ENCODE data around the gene CNTN5.

Gene CNTN5

GRCh38 chr11:100105982-100106358 is 1085.2 kb downstream of the CNTN5 start:
- no peak for DNase-seq

GRCh38 chr11:100119176-100119575 is 1098.4 kb downstream of the CNTN5 start:
- DNase-seq: no peak

DNA sequence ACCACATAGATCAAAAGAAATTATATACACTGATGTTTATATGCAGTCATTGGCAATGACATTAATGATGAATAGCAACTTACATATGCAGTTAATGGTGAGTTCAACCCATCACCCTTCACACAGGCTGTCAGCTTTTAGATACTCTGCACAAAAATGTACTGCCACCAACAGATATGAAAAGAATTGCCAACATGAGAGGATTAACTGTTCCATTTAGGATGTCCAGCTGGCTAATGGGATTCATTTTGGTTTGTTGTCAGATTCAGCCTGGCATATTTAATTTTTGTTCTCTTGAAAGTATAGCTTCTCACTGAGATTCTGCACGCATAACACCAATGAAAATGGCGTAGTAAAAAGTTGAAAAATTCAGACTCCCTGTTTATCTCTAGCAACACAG is 1112.4 kb downstream of the CNTN5 start:
- DNase-seq: no peak

- no peak for DNase-seq
These were observed 1120.5 kb downstream of the CNTN5 start for GRCh38 chr11:100141201-100141600.

DNA sequence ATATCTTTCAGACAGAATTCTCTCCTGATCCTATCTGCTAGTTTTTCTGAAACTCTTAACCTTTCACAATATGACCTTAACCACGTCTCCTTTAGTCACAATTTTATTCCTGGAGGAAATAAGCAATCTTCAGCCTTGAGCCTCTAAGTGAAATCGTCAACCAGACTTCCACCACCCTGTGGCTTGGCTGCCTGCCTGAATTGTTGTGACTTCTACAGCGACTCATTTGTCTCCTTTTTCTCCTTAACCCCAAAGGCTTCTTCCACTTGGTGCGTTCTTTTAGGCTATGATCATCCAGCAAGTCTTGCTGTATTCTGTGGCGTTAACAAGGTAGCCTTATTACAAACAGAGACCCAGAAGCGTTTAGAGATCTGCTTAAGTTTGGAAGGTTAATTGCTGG is 1131.2 kb downstream of the CNTN5 start:
- no peak for DNase-seq

DNA sequence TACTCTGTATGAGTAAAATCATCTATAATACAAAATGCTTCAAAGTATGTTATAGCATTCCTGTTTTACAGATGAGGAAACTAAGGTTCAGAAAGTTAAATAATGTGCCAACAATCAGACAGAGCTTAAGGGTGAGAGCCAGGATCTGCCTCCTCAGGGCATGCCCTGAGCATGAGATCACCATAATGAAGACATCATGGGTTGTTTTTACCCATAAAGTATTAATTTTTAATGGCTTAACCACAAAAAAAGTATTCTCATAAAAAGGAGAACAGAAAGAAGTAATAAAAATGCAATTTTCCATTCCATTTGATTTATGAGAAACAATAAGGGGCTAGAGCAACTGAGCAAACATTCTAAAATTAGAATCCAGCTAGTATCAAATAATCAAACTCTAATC is 1132.0 kb downstream of the CNTN5 start:
- no peak for DNase-seq

GRCh38 chr11:100163471-100163870 is 1142.7 kb downstream of the CNTN5 start:
- DNase-seq: no peak

- no peak for DNase-seq
These were observed 1154.1 kb downstream of the CNTN5 start for GRCh38 chr11:100174881-100175280.

DNA sequence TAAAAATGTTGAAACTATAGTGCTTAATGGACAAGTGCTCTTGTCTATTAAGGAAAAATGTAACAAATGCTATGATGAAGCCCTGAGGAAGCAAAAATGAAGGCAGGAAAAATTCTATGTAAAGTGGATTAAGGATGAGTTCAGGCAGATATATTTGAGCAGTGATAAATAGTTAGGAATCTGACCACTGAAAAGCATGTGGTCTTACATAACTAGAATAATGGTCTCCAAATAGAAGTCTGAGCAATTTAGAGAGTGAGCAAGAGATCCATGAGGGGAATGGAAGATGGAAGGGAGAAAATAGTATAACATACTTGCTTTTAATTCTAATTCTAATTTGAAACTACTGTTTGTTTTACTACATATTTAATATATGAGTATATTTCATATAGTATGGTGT is 1155.7 kb downstream of the CNTN5 start:
- no peak for DNase-seq

DNA sequence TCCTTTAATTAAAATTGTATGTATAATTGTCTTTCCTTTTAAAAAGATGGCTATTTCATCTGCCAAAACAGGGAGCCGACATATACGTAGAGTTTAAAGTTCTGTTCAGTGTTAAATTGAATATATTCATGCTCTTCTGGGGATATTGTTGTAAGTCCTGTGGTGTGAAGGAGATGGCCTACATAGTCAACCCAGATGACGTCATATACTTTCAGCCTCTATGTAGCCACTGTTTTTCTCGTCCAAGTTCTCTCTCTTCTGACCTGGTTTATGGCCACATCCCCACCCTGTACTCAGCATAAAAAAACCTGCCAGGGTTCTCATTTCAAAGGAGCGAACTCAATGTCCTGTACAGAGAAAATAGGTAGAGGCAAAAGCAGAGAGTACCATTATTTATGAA is 1156.9 kb downstream of the CNTN5 start:
- DNase-seq: no peak

DNA sequence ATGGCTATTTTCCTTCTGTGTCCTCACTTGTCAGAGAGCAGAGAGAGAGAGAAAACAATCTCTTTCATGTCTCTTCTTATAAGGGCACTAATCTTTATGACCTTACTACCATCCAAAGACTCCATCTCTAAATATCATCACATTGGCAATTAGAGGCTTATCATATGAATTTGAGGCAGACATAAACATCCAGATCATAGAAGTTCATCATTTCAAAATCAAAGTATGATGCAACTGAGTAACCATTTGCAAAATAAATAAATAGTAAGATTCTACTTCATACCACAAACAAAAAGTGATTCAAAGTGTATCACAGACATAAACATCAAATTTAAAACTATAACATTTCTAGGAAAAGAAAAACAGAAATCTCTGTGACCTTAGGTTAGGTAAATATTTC is 1161.6 kb downstream of the CNTN5 start:
- no peak for DNase-seq

DNA sequence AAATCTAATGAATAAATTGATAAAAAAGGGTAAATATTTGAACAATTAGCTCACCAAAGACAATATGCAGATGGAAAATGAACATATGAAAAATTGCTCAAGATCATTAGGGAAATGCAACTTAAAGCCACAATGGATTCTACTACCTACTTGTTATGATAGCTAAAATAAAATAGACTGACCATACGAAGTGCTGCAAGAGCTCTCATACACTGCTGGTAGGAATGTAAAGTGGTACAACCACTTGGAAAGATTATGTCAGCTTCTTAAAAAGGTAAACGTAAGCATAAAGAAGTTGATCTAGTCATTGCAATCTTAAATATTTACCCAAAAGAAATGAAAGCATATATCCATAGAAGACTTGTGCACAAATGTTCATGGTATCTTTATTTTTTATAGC is 1162.2 kb downstream of the CNTN5 start:
- DNase-seq: no peak

- no peak for DNase-seq
These were observed 1164.8 kb downstream of the CNTN5 start for GRCh38 chr11:100185588-100185987.

DNA sequence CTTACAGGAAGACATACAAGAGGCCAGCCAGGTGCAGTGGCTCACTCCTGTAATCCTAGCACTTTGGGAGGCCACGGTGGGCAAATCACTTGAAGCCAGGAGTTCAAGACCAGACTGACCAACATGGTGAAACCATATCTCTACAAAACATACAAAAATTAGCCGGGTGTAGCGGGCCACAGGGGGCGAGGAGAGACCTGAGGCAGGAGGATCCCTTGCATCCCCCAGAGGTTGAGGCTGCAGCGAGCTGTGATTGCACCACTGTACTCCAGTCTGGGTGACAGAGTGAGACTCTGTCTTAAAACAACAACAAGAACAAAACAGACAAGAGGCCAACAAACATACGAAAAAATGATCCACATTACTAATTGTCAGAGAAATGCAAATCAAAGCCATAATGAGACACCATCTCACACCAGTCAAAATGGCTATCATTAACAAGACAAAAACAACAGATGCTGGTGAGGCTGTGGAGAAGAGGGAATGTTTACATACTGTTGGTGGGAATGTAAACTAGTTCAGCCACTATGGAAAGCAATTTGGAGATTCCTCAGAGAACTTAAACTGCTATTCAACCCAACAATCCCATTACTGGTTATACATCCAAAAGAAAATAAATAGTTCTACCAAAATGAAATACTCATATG is 1167.5 kb downstream of the CNTN5 start:
- no peak for DNase-seq

- no peak for DNase-seq
These were observed 1169.6 kb downstream of the CNTN5 start for GRCh38 chr11:100190395-100190794.

GRCh38 chr11:100192181-100192580 is 1171.4 kb downstream of the CNTN5 start:
- no peak for DNase-seq

GRCh38 chr11:100203789-100204188 is 1183.0 kb downstream of the CNTN5 start:
- no peak for DNase-seq

DNA sequence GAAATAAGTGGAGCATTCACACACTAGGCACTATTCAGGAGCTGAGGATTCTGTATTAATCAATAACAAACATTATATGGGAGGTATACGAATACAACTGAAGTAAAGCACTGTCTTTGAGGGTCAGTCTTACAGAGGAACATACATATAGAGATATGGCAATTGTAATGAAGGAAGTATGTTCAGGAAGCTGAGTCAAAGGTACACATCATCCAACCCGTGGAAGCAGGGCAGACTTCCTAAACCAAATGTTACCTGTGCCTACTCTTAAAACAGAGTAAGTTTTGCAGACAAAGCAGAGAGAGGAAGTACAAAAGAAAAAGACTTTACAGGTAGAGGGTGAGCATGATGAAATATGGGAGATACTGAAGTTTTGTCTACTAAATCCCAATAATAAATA is 1185.2 kb downstream of the CNTN5 start:
- DNase-seq: no peak

- no peak for DNase-seq
These were observed 1187.5 kb downstream of the CNTN5 start for GRCh38 chr11:100208207-100208606.

DNA sequence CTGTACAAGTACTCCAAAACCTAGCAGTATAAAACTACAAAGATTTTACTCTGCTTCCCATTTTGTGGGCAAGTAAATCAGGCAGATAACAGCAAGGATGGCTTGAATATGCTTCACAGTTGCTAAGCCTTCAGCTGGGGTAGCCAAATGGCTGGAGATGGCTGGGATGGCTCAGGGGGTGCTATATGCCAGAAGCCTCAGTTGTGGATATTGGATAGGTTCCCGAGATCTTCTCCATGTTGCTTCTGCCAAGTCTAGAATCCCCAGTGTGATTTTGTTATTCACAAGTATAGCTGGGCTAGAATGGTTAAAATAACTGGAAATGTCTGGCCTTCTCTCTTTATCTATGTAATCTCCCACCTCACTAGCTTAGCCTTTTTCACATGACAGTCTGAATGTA is 1194.0 kb downstream of the CNTN5 start:
- DNase-seq: no peak

GRCh38 chr11:100220801-100221200 is 1200.1 kb downstream of the CNTN5 start:
- no peak for DNase-seq

DNA sequence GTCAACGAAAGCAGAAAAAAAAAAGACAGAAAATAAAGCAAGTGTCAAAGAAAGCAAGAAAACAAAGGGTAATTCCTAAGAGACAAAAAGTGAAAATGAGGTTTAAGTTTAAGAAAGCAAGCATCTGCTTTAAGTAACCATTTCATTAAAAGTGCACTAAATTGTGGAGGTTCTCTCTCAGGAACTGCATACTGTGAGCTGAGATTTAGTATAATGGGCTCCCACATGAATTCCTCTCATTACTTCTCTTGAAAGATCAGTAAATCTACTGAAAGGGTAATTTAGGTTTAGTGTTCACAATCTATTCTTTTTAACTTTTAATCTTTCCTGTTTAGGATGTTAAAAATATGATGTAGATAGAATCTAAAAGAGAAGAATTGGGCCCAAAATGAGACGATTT is 1201.0 kb downstream of the CNTN5 start:
- no peak for DNase-seq

DNA sequence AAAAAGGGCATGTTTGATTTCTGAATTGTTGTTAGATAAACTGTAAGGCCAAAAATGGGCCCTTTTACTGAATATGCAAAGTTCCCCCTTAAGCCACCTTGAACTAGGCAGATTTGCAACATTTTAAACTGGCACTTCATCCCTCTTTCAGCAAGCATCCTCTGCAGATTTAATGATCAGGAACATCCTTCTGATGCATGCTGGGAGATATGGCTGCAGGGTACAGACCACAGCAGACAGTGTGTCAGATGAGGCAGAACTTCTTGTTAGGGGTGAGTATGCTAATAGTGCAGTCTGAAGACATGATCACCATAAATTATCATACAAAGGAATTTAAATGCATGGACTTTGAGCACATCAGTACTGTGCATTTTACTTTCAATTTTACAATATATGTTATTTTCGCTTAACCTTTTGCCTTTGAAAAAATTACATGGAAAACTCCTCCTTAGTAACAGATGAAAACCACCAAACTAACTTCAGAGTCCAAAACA is 1203.8 kb downstream of the CNTN5 start:
- DNase-seq: no peak

GRCh38 chr11:100229086-100229485 is 1208.3 kb downstream of the CNTN5 start:
- DNase-seq: no peak

DNA sequence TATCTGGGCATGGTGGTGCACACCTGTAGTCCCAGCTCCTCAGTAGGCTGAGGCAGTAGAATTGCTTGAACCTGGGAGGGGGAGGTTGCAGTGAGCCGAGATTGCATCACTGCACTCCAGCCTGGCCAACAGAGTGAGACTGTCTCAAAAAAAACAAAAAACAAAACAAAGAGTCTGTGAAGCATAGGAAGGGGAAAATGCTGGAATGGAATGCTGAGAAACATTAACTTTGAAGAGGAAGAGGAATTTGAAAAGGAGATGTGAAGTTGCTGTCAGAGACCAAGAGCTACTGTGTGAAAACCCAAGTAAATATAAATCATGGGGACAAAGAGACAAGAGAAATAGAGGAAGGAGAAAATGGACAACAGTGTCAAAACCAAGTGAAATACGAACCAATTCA is 1211.3 kb downstream of the CNTN5 start:
- no peak for DNase-seq
